Measurements from ENCODE around the gene NYNRIN. TPM values are rescaled to one million over a fixed set of nuclear protein-coding genes. Genes with fewer than 3 reads are reported as not detected.

NYNRIN gene
- total and polyA plus RNA-seq, 10 of the 15 experiments (the other 5 are each of a cell fraction or from before 2014, with no cell fraction given): under 0.01 to 0.15 (median 0.01) TPM; not detected in 5

DNA sequence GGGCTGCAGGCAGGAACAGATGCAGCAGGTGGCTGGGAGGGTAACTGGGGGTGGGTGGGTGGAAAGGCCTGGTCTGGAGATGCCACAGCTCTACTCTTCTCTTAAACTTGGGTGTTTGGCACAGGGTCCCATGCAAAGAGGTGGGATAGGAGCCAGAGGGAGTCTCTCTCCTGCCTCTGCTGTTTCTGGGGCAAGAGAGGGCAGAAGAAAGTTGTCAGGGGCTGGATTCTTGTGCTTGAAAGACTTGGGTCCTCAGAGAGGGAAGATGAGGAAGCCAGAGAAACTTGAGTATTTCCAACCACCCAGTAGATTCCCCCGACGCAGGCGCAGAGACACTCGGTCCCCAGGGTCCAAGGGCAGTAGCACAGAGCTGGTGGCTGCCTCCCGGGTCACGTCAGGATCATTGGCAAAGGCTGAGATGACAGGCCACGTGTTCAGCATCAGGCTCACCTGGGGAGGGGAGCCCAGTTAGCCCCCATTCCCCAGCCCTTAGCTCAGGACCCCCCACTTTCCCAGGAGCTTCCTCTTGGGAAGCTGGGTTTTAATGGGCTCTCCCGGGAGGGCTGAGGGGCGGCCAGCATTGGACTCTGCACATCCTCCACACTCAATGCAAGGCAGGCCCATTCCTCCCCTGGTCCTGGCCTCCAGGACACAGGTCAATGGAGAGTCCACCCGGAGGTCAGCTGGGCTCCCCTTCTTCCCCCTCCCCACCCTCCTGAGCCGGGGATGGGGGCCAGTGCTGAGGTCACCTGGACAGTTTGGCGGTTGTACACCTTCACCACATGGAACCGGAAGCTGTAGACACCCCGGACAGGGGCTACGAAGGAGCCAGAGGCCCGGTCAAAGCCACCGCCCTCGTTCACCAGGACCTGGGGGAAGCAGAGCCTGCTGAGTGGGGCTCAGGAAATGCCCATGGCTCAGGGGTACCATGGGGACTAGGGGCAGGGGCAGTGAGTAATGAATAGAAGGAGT, 29.0 kb downstream of the NYNRIN start:
- no peak overlapping the region for H3K9ac ChIP-seq (ENCODE audit: control insufficient read depth, insufficient read depth, low read length)
- H3K27me3 ChIP-seq (replicated peaks in 1 of 2; ENCODE audit: control insufficient read depth in 2 of 2, insufficient read depth in 2 of 2, low read length in 1 of 2): no peaks in the 10 kb centered on the region
- ChIA-PET RAD21 (ENCODE audit: unreplicated experiment) (interaction anchor here (1.4 kb wide), 1 partner anchor 62 kb away, joined by 5 read pairs; no protein-coding TSS in a partner anchor), POLR2A (interaction anchor here (1.0 kb wide), 1 partner anchor 88 kb away, joined by 3 read pairs; the partner anchor contains the start of gene RIPK3), CTCF (interaction anchor here (0.8 to 10.8 kb wide), 2 partner anchors 60 to 93 kb away, joined by 3 to 452 read pairs; partner anchors contain the start of genes ADCY4, NFATC4 and RIPK3), SMC1A (ENCODE audit: uncharacterized antibody, unreplicated experiment) (no interaction called here)
- ATAC-seq (no peak), FAIRE-seq (no peak), DNase-seq (ENCODE audit: low read depth, low spot score) (no peak)
- no peak overlapping the region for H3K27ac ChIP-seq (ENCODE audit: control insufficient read depth, insufficient read depth)
- WGBS (ENCODE audit: insufficient coverage, insufficient replicate concordance, low lambda C conversion rate, missing lambda C conversion rate): 81% methylated on average over 17 of the region's 18 CpGs
- intact Hi-C loops (cut with micrococcal nuclease; ENCODE audit: unreplicated experiment): no loop called here
- H3K4me2 ChIP-seq (ENCODE audit: control insufficient read depth, insufficient read depth): no peak overlapping the region
- H3K4me3 ChIP-seq: no peak overlapping the region
- in situ Hi-C loops (cut with MboI): no loop called here
- no peaks in the 10 kb centered on the region for H3K9me3 ChIP-seq (replicated peaks; ENCODE audit: control insufficient read depth, insufficient read depth, low read length)
- H3K4me1 ChIP-seq (ENCODE audit: control insufficient read depth, insufficient read depth, low read length): peaks cover 8% of the 10 kb centered on the region
- H3K36me3 ChIP-seq (ENCODE audit: control insufficient read depth in 2 of 2, insufficient read depth in 2 of 2, low read length in 1 of 2): peaks cover 4% of the 10 kb centered on the region in 2 experiments
- no peaks in the 10 kb centered on the region for H4K20me1 ChIP-seq (ENCODE audit: control insufficient read depth, insufficient read depth)
- BruUV-seq (replicated peaks): no TSS peak
- H2AFZ ChIP-seq (ENCODE audit: control insufficient read depth, low read depth, low read length): no peak overlapping the region
- peaks cover 25% of the 10 kb centered on the region for H3K79me2 ChIP-seq (ENCODE audit: control insufficient read depth, insufficient read depth, low read length)
- TF ChIP-seq USF1 (IDR thresholded peaks at IDR 0.05; ENCODE audit: borderline replicate concordance, extremely low read length, insufficient read depth, low read depth, low read length): no peak
- TF ChIP-seq ESRRA (IDR thresholded peaks at IDR 0.05; ENCODE audit: low read length): no peak
- TF ChIP-seq, protein P1, sequence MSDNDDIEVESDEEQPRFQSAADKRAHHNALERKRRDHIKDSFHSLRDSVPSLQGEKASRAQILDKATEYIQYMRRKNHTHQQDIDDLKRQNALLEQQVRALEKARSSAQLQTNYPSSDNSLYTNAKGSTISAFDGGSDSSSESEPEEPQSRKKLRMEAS (IDR thresholded peaks at IDR 0.05; ENCODE audit: low read depth, low read length): no peak
- no peak for TF ChIP-seq PML (IDR thresholded peaks at IDR 0.05; ENCODE audit: low read length)
- TF ChIP-seq CREB1 (IDR thresholded peaks at IDR 0.05; ENCODE audit: low read depth): no peak
- TF ChIP-seq ZNF274 (IDR thresholded peaks at IDR 0.05; ENCODE audit: insufficient read depth, insufficient read length): no peak
- no peak for TF ChIP-seq EGR1 (IDR thresholded peaks at IDR 0.05; ENCODE audit: borderline replicate concordance in 1 of 2, low read depth in 2 of 2, low read length in 2 of 2)
- TF ChIP-seq EED (IDR thresholded peaks at IDR 0.05; ENCODE audit: low read depth): no peak
- no peak for TF ChIP-seq JUNB (IDR thresholded peaks at IDR 0.05)
- TF ChIP-seq NBN (IDR thresholded peaks at IDR 0.05): no peak
- no peak for TF ChIP-seq FOXK2 (IDR thresholded peaks at IDR 0.05)
- no peak for TF ChIP-seq TCF3 (IDR thresholded peaks at IDR 0.05; ENCODE audit: borderline replicate concordance, insufficient read depth, low read depth, low read length)
- TF ChIP-seq, protein P2, sequence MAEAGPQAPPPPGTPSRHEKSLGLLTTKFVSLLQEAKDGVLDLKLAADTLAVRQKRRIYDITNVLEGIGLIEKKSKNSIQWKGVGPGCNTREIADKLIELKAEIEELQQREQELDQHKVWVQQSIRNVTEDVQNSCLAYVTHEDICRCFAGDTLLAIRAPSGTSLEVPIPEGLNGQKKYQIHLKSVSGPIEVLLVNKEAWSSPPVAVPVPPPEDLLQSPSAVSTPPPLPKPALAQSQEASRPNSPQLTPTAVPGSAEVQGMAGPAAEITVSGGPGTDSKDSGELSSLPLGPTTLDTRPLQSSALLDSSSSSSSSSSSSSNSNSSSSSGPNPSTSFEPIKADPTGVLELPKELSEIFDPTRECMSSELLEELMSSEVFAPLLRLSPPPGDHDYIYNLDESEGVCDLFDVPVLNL (IDR thresholded peaks at IDR 0.05; ENCODE audit: low read depth, low read length): no peak
- TF ChIP-seq E4F1 (IDR thresholded peaks at IDR 0.05; ENCODE audit: borderline replicate concordance, partially characterized antibody): no peak
- TF ChIP-seq, protein P3, sequence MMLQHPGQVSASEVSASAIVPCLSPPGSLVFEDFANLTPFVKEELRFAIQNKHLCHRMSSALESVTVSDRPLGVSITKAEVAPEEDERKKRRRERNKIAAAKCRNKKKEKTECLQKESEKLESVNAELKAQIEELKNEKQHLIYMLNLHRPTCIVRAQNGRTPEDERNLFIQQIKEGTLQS (IDR thresholded peaks at IDR 0.05; ENCODE audit: borderline replicate concordance, extremely low read depth, low read depth, low read length): no peak
- TF ChIP-seq ATF2 (IDR thresholded peaks at IDR 0.05; ENCODE audit: low read length): no peak
